Ammon's horn (tissue), 1 donor: ENCODE data around the gene SORD.
"Not testable (repeated sequence)": the region's sequence is repeated elsewhere in the genome, so short reads cannot be mapped to it uniquely, and the experiment has no call there.

ENCODE experiments used
- DNase-seq: peaks from one replicate; pipeline ENCODE4 v3.0.0-alpha.2; 2016; ENCODE audit warnings: low spot score

SORD gene

DNA sequence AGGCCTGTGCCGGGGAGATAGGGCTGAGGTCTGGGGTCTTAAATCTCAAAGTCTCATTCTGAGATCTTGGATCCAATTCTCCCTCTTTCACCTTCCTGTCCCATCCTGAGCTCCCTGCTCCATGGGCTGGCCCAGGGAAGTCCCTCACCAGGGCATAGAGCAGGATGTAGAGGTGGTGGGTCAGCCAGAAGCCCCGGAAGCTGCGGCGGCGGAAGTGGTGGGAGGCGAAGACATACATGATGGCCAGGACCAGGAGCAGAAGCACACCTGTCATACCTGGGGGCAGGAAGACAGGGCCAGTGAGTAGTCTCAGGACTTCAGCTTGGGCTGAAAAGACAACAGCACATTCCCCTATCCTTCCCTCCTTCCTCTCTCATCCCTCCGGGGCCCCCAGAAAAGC lies 74.5 kb downstream of the SORD start:
- DNase-seq = no peak

DNA sequence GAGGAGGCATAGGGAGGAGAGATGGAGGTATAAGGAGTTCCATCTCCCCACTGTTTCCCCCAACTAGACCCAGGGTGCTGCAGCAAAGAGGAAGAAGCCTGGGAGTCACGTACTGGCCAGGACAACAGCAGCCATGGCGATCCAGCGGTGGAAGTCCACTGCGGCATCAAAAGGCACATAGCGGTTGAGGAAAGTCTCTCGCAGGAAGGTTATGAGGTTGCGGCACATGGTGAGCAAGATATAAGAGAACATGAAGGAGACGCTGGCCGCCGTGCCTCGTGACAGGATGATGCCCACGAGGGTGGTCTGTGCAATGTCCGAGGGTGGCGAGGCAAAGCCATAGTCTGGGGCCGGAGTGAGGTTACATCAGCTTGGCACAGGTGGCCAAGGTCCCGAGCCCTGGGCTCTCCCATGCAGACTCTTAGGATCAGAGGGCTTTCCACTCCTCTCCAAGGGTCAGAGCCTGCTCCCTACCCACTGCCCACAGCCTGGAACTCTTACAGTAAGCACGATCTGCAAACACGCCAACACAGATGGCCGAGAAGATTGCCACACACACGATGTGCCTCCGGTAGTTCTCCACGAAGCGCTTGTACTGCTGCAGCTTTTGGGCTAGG lies 76.7 kb downstream of the SORD start:
- no peak for DNase-seq

DNA sequence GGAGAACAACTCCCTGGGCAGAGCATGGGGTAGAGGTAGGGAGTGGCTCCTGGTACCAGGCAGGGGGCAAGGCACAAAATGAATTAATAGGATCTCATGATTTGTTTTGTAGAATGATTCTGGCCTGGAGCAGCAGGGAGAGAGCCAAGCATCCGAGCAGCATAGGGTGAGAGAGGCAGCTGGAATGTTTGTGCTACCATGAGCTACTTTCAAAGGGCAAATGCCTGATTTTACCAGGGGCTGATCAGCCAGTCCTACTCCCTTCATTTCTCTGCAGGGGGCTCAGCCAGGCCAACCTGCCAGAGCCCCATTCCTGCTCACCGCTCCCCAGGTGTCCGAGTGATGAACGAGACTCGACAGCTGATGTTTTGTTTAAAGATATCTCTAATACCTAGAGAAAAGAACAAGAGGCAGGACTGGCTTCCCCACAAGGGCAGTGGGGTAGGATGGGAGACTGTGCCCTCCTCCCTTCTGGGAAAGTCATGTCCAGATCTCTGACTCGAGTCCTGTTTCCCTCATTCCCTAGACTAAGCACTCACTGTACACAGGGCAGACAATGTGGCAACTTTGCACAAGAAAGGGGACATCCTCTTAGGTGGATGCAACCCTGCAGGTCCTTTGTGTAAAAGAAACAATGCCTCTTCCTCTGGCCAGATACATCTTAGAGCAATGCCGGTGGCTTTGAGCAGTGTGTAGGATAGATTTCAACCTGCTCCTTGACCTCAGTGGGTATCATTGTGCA lies 78.1 kb downstream of the SORD start:
- no peak for DNase-seq

DNA sequence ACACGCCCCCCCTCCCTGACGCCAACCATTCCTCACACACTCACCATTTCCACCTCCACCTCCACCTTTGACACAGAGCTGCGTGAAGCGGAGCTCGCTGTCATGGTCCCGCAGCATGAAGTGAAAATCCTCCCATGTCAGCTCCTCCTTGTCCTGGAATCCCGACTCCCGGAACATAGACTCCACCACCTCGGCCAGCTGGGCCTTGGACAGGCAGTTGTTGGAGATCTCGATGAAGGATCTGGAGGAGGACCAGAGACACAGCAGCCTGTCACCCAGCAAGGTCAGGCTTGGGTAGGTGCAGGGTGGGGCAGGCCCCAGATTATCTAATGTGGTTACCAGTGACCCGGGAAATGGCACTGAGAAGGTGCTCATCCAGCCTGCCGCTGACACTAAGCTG lies 78.8 kb downstream of the SORD start:
- DNase-seq = no peak

DNA sequence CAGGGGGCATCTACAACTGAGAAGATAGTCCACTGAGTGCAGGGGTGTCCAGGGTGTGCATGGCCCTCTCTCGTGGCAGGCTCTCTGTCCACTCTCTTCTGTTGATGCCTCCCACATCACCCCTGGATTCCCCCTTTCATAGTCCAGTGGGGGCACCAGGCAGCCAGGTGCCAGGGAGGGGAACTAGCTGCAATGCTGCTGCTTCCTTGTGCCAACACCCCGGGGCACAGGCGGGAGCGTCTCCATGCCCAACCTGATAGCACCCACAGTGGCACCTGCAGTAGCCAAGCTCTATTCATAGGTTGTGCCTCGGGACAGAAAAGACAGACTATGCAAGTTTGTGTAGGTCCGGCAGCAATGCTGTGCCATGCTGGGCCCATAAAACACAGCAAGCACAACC lies 79.2 kb downstream of the SORD start:
- DNase-seq = no peak

DNA sequence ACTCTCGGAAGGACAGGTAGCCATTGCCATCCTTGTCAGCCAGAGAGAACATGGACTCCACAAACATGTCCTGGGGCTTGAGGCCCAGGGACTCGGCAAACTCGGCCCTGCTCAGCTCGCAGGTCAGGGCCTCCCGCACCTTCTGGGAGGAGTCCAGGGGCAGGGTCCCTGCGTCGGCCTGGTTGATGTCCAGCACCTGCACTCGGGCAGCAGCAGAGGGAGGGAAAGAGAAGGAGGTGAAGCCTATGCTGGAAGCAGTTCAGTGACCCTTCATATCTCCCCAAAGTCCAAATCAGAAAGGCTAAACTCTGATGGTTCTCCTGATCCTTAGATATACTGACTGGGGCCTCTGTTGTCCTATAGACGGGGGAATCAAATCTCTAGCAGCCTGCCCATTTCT lies 81.2 kb downstream of the SORD start:
- not testable (repeated sequence) for DNase-seq

DNA sequence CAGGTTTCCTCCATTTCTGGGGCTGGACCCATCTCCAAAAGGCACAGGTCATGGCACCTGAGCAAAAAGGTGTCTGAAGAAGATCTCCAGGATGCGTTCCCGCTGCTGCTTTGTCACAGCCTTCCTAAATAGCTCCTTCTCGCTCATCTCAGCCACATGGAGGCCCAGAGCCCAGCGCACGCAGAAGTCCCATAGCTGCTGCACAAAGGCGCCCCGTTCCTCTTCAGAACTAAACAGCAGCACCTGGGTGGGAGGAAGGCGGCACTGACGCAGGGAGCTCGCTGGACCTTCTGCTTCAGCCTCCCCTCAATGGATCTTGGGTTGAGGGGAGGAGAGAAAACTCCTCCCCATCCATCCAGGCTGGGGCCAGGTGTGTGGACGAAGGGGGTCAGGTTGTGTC lies 82.6 kb downstream of the SORD start:
- no peak for DNase-seq

DNA sequence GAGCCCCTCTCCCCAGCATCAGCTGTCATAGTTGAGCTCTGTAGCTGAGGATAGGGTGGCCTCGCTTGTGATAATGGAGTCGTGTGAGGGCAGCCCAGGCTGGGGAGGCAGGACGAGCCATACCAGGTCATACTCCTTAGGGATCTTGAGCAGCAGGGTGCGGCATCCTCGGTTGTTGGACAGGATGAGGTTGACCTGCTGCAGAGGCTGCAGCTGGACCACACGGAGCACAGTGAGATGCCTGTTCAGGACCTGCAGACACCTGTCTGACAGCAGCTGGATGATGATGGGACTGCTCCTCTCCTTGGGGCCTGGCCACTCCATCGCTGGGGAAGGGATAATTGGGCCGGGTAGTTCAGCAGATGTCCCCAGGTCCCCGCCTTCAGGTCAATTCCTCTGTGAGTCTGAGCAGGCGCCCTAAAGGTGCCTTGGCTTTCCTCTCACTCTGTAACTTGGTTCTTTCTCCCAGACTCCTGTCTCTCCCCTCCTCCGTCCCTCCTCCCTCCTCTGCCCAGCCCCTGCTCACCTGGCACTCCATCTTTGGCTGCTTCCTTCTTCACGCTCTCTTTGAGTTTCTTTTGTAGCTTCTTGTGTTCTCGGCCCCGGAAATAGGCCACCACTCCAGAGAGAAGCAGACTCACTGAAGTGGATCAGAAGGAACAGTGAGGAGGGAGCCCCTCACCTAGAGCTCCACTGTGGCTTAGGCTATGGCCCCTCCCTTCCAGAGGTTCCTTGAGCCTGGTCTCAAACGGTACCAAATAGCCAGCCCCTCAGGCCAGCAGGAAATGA lies 83.2 kb downstream of the SORD start:
- no peak for DNase-seq

DNA sequence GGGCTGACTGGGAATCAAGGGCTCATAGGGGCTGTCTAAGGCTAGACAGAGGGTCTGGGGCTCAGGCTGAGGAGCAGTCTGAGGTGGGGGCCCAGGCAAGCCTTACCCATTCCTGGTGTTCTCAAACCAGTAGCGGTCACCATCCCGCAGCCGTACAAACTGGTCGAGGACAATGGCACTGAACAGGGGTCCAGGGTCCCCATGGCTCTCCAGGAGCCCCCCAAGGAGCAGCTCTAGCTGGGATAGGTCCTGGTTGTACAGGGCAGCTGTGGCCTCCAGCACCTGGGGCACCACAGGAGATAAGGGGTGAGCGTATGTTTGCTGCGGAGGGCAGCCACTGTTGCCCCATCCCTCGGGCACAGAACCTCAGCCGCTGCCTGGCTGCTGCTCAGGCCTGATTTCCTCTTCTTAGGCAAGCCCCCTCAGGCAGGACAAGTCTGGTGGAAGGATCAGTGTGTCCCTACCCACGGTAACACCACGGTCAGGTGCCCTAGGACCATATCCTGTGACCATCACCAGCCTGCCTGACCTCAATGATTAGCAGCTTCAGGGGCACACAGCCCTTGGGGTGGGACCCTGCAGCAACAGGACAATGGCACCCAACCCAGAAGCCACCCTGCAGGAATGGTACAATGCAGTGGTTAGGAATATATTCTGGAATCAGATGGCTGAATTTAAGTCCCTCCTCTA lies 85.1 kb downstream of the SORD start:
- no peak for DNase-seq

DNA sequence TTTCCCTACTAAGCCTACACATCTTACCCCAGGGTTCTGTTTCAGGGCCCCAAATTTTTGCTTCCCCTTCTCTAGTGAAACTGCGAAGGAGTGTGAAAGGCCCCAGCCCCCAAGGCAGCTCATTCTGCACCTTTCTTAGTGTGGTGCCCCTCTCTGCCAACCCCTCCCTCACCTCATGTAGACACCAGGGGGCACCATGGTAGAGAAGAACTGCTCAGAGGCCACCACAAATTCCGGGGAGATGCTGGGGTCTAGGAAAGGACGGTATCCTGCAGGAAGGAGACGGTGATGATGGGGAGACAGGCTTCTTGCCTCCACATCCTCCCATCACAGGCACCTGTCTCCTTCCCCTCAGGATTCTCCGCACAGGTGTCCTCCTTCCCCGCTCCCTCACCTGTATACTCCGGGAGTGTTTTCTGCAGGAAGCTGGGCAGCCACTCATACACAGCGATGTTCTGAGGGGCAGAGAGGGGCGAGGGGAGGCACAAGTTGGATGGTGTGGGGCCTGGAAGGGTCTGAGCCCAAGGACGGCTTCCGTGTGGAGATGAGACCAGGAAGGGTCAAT lies 87.3 kb downstream of the SORD start:
- DNase-seq = no peak

DNA sequence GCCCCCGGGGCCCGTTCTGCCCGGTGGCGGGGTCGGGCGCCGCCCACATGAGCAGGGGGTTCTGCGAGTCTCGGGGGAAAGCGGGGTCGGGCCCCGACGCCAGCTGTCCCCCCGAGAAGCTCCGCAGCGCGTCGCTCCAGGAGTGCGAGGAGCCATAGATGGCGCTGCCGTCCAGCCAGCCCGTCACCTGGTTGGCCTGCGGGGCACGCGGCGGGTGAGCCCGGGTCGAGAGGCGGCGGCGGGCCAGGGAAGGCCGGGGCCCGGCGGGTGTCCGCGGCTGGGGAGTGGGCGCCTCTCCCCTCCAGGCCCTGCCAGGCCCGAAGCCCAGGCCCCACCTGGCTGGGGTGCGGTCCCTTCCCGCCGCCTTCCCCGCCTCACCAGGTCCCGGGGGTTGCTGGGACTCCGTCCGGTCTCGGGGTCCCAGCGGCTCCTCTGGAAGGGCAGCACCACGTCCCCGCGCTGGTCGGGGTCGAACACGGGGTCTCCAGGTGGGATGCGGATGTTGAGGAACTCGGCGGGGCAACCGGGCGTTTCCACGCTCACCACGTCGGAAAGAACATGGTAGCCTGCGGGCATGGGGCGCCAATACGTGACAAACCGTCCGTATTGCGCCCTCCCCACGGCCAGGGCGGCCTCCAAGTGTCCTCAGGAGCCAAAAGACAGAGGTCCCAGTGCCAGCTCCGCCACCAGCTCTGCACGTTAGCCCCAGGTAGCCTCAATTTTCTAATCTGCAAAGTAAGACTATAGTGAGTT lies 88.6 kb downstream of the SORD start:
- no peak for DNase-seq

DNA sequence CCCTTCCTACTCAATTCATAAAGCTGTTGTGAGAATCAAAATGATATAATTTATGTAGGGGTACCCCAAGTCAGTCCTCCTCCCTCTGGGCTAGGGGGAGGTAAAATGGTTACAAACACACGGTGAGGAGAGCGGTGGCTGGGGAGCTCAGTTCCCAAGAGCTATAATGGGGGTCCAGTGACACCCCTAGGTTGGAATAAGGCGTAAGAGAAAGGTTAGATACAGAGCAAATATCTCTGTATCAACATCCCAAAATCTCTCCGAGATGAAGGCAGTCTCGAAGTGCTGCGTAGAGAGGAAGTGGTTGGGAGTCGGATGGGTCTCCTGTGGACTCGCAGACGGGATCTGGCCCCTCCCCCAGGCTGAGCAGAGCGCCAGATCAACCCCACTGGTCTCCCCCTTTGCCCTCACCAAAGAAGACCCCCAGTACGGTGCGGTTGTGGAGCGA lies 89.2 kb downstream of the SORD start:
- DNase-seq = no peak

DNA sequence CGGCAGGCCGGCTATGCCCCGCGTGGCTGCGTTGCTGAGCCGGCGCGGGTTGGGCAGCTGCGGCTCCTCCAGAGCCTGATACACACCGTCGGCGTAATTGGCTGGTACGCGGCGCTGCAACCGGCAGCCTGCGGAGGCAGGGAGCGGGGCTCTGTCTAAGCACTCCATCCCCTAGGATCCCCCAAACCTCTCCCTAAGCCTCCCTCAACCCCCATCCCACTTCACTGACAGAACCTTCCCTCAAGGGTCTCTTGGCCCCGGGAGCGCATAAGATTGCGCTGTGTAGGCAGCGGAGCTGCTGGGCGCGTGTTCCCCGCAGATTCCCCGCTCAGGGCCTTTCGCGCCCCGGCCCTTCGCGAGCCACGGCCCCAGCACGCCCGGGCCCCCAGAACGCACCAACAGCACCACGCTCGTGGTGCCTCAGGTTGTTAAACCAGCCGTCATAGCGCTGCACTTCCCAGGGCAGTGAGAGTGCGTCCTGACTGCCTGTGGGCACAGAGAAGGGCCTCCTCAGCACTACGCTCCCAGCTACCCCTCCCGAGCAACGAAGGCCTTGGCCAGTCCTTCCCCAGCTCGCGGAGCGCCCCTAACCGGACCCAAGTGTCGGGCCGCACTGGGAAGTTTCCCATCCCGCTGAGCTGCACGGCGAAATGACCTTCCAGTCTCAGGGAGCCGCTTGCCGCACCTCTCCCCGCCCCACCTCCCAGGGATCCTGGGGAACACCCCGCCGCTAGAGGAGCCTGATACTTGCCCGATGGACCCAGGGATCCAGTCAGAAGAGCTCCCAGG lies 89.8 kb downstream of the SORD start:
- no peak for DNase-seq

DNA sequence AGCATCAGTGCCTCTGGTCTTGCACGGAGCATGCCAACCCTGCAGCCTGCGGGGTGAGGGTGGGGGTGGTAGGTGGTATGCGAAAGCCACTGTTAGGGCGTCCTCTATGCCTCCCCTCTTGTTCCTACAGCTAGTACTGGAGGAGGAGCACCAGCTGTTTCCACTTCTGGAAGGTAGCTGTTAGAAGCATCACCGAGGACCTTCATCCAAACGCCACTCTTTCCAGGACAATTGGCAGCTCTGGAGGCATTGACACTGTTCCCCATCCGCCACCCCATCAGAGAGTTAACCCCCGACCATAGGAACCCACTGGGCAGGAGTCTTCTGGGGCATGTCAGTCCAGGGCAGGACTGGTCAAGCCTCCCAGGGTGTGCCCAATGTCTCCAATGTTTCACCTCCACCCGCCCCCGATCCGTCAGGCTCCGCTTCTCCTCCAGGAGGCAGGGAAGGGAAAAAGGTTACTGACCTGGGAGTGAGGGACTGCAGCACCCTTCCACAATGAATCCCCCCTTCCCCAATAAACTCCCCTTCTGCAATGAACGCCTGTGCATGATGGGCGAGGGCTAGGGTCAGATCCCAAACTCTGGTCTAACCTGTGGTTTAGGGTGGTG lies 90.5 kb downstream of the SORD start:
- DNase-seq = no peak

DNA sequence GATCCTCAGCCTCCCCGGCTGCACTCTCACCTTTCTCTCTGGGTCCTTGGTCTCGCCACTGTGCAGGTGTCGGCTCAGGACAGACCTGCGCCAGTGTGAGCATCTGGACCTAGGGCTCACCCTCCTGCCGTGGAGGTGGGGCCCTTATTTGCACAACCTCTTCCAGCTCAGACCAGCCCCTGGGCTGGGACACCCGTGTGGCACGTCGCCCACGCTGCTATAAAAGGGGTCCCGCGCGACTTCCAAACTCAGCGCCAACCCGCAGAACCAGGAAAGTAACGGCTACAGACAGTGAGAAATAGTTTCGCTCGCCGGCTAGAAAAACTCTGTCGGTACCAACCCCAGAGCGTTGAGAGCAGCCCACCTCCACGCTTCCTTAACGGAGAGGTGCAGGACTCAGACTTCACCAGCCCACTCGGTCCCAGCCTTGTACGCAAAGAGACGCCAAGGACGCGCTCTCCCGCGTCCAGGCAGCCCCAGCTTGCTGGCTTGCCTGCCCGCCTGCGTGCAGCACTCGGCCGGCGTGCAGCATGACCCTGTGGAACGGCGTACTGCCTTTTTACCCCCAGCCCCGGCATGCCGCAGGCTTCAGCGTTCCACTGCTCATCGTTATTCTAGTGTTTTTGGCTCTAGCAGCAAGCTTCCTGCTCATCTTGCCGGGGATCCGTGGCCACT lies 91.2 kb downstream of the SORD start, which contains the start of the genes DUOX2 and DUOXA2:
TSS of gene DUOX2 (minus strand) at position 97 of the 675 bp plus-strand sequence. CDS start 761 bp downstream, outside the sequence.
TSS of gene DUOXA2 (plus strand) at position 251 of the 675 bp plus-strand sequence. CDS start at position 531, 280 bp downstream.
- DNase-seq = no peak

DNA sequence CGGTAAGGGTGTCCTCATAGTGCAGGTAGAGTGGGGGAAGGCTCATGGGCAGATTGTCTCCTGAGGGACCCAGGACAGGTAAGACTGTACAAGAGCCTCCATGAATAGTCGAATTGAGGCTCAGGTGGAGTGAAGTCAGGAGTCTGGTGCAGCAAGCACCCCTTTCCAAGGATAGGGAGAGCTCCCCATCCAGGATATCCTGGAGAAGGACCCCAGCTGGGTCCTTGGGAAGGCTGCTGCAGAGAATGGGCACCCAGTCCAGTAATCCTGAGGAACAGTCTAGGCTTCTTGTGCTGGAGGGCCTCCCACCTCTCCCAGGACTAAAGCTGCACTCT lies 91.7 kb downstream of the SORD start:
- DNase-seq = no peak

DNA sequence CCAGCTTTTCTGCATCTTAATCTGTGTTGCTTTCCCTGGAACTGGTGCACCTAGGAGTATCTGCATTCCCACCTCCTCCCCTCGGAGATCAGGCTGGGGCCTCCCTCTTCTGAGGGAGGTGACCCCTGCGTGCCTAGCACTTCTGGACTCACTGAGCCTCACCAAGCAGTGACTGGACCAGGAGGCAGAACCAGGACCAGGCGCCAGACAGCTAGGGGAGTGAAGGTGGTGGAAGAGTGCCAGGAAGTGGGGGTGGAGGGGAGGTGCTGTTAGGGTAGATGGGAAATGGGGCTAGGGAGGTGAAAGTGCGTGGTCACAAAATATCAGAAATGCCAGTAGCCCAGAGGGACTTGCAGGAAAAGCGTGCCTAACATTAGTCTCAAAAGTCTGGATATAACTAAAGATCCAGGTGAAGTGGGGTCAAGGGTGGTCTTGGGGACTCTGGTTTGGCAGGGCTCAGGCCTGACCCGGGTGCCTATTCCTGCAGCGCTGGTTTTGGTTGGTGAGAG lies 92.4 kb downstream of the SORD start:
- DNase-seq = no peak

DNA sequence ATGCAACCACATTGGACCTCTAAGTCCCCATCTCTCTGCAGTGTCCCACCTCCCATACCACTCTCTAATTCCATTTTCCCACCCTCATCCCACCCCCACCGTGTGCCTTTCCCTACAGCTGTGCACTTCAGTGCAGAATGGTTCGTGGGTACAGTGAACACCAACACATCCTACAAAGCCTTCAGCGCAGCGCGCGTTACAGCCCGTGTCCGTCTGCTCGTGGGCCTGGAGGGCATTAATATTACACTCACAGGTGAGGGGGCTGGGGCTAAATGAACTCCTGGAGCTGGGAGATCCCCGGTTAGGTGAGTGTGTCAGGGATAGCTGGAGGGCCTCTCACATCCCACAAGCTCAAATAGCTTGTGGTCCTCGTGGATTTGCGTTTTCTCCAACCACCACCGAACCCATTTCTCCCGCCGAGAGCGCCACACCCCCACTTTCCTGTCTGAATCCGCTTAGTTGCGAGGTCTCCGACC lies 93.0 kb downstream of the SORD start:
- no peak for DNase-seq
